ENCODE measurements around the gene CSTF1. TPM values are rescaled to one million over a fixed set of nuclear protein-coding genes. Genes with fewer than 3 reads are reported as not detected.

Gene CSTF1
- polyA plus RNA-seq, 1 of the 3 experiments (the other 2 are of a cell fraction): 23.4 TPM

DNA sequence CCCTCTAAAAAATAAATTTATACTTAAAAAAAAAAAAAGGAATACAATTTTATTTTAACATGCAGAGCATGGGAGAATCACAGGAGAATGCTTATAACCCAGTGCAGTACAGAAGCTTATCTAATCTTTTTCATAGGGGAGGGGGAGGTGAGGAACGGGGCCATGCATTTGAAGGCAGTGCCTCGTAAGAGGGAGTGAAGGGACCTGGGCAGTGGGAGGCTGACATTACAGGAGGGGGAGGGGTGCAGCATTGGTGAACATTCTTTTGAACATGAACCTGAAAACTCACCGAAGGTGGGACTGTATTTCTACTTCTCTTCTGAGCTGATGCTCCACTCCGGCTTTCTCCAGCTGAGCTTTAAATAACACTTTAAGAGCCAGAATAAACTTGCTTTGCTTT lies 9.7 kb upstream of the CSTF1 start:
- TF ChIP-seq MXI1 (IDR thresholded peaks at IDR 0.05; ENCODE audit: low read depth, low read length) (no peak), FOSL2 (IDR thresholded peaks at IDR 0.05; ENCODE audit: borderline replicate concordance, low read depth) (no peak), RCOR1 (IDR thresholded peaks at IDR 0.05; ENCODE audit: low read length) (no peak), EZH2phosphoT487 (IDR thresholded peaks at IDR 0.05; ENCODE audit: borderline replicate concordance, low read depth) (no peak), TCF12 (IDR thresholded peaks at IDR 0.05) (no peak), TEAD4 (IDR thresholded peaks at IDR 0.05; ENCODE audit: borderline replicate concordance, insufficient read depth) (no peak)
- TF ChIP-seq, protein P1, sequence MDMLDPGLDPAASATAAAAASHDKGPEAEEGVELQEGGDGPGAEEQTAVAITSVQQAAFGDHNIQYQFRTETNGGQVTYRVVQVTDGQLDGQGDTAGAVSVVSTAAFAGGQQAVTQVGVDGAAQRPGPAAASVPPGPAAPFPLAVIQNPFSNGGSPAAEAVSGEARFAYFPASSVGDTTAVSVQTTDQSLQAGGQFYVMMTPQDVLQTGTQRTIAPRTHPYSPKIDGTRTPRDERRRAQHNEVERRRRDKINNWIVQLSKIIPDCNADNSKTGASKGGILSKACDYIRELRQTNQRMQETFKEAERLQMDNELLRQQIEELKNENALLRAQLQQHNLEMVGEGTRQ (IDR thresholded peaks at IDR 0.05; ENCODE audit: borderline replicate concordance, low read depth, low read length): no peak

GRCh38 chr20:56383334-56383733 lies 9.1 kb upstream of the CSTF1 start:
- CTCF ChIA-PET: interaction anchor here (1.1 kb wide), 1 partner anchor 10 kb away, joined by 4 read pairs; no protein-coding TSS in a partner anchor
- Histone ChIP-seq H3F3A (replicated peaks; ENCODE audit: insufficient read depth) (peaks cover 12% of the 10 kb centered on the region), H3K9me2 (no peaks in the 10 kb centered on the region), H3K9me3 (no peaks in the 10 kb centered on the region), H3K79me2 (ENCODE audit: insufficient read depth) (peaks cover 97% of the 10 kb centered on the region), H4K20me1 (ENCODE audit: insufficient read depth) (no peaks in the 10 kb centered on the region), H3K4me3 (ENCODE audit: low read depth in 2 of 2, low read length in 1 of 2) (no peak overlapping the region), H2AFZ (ENCODE audit: low read depth) (no peak overlapping the region; the same call in 1 of the 2 replicates), H3K4me1 (ENCODE audit: control insufficient read depth in 1 of 2, insufficient read depth in 2 of 2, low read depth in 1 of 2, low read length in 1 of 2) (no peaks in the 10 kb centered on the region; a peak in 2 of 4 replicates), H3K4me2 (no peak overlapping the region), H3K36me3 (replicated peaks in 1 of 2; ENCODE audit: control insufficient read depth in 1 of 2, insufficient read depth in 2 of 2, low read length in 1 of 2) (peaks cover 35 to 48% of the 10 kb centered on the region in 2 experiments), H3K27ac (ENCODE audit: low read depth in 2 of 2, low read length in 1 of 2) (no peak overlapping the region; a peak in 1 of 4 replicates), H3K27me3 (ENCODE audit: insufficient read depth) (no peaks in the 10 kb centered on the region), H3K9ac (no peak overlapping the region)
- 94% methylated on average over 8 of the region's 8 CpGs for WGBS (ENCODE audit: low lambda C conversion rate)
- DNase-seq: no peak
- TF ChIP-seq EP300 (IDR thresholded peaks at IDR 0.05; ENCODE audit: borderline replicate concordance in 1 of 2, low read depth in 1 of 2, low read length in 1 of 2) (no peak), YY1 (IDR thresholded peaks at IDR 0.05; ENCODE audit: low read depth) (no peak), GATA2 (CRISPR knock-in tag; IDR thresholded peaks at IDR 0.05) (no peak), NRF1 (IDR thresholded peaks at IDR 0.05; ENCODE audit: low read depth, low read length) (no peak)
- TF ChIP-seq, protein P2, sequence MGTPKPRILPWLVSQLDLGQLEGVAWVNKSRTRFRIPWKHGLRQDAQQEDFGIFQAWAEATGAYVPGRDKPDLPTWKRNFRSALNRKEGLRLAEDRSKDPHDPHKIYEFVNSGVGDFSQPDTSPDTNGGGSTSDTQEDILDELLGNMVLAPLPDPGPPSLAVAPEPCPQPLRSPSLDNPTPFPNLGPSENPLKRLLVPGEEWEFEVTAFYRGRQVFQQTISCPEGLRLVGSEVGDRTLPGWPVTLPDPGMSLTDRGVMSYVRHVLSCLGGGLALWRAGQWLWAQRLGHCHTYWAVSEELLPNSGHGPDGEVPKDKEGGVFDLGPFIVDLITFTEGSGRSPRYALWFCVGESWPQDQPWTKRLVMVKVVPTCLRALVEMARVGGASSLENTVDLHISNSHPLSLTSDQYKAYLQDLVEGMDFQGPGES (IDR thresholded peaks at IDR 0.05; ENCODE audit: low read depth, low read length): no peak
- TF ChIP-seq, protein P3, sequence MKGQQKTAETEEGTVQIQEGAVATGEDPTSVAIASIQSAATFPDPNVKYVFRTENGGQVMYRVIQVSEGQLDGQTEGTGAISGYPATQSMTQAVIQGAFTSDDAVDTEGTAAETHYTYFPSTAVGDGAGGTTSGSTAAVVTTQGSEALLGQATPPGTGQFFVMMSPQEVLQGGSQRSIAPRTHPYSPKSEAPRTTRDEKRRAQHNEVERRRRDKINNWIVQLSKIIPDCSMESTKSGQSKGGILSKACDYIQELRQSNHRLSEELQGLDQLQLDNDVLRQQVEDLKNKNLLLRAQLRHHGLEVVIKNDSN (IDR thresholded peaks at IDR 0.05; ENCODE audit: borderline replicate concordance, low read depth): no peak
- TF ChIP-seq, protein P1 (IDR thresholded peaks at IDR 0.05; ENCODE audit: borderline replicate concordance, low read depth, low read length): no peak
- POLR2A ChIA-PET: no interaction called here

More for the DNA sequence above, 9.7 kb upstream of the CSTF1 start:
- 91% methylated on average over 4 of the region's 4 CpGs for WGBS (ENCODE audit: low lambda C conversion rate)
- H3K27me3 ChIP-seq (ENCODE audit: insufficient read depth): no peaks in the 10 kb centered on the region
- no peaks in the 10 kb centered on the region; a peak in 2 of 4 replicates for H3K4me1 ChIP-seq (ENCODE audit: control insufficient read depth in 1 of 2, insufficient read depth in 2 of 2, low read depth in 1 of 2, low read length in 1 of 2)
- no peak overlapping the region for H3K4me3 ChIP-seq (ENCODE audit: low read depth in 2 of 2, low read length in 1 of 2)
- H3F3A ChIP-seq (replicated peaks; ENCODE audit: insufficient read depth): peaks cover 12% of the 10 kb centered on the region
- no peak overlapping the region for H3K27ac ChIP-seq (ENCODE audit: low read depth in 2 of 2, low read length in 1 of 2)
- no peaks in the 10 kb centered on the region for H4K20me1 ChIP-seq (ENCODE audit: insufficient read depth)
- H3K4me2 ChIP-seq: no peak overlapping the region
- H3K9me3 ChIP-seq: no peaks in the 10 kb centered on the region
- peaks cover 35 to 47% of the 10 kb centered on the region in 2 experiments for H3K36me3 ChIP-seq (replicated peaks in 1 of 2; ENCODE audit: control insufficient read depth in 1 of 2, insufficient read depth in 2 of 2, low read length in 1 of 2)
- H3K9me2 ChIP-seq: no peaks in the 10 kb centered on the region
- H3K79me2 ChIP-seq (ENCODE audit: insufficient read depth): peaks cover 97% of the 10 kb centered on the region
- POLR2A ChIA-PET: no interaction called here
- CTCF ChIA-PET: no interaction called here
- H2AFZ ChIP-seq (ENCODE audit: low read depth): no peak overlapping the region
- H3K9ac ChIP-seq: no peak overlapping the region
- DNase-seq: no peak
